ENCODE data around the gene NOL3.

The NOL3 gene

DNA sequence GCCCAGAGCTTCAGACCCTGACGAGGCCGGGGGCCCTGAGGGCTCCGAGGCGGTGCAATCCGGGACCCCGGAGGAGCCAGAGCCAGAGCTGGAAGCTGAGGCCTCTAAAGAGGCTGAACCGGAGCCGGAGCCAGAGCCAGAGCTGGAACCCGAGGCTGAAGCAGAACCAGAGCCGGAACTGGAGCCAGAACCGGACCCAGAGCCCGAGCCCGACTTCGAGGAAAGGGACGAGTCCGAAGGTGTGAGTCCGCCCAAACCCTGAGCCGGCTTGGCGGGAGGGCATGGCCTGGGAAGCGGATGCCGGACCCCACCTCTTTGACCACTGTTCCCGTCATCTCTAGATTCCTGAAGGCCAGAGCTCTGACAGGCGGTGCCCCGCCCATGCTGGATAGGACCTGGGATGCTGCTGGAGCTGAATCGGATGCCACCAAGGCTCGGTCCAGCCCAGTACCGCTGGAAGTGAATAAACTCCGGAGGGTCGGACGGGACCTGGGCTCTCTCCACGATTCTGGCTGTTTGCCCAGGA, 4.4 kb downstream of the NOL3 start:
- no peak for TF ChIP-seq EZH2 (IDR thresholded peaks at IDR 0.05)
- TF ChIP-seq FOXP2 (optimal IDR thresholded peaks at IDR 0.05; ENCODE audit: control extremely low read depth, extremely low read length, insufficient read depth), result no peak
- TF ChIP-seq POLR2AphosphoS5 (IDR thresholded peaks at IDR 0.05; ENCODE audit: borderline replicate concordance, low read depth, low read length), result no peak
- no peaks in the 10 kb centered on the region for H3K9me3 ChIP-seq (ENCODE audit: low read depth, low read length)
- no peak overlapping the region for H3K4me3 ChIP-seq
- H3K36me3 ChIP-seq (ENCODE audit: insufficient read depth, low read length), result no peaks in the 10 kb centered on the region
- H3K9ac ChIP-seq (ENCODE audit: insufficient read length), result no peak overlapping the region
- no peak for DNase-seq (ENCODE audit: low read depth, low spot score)
- no peak overlapping the region for H3K27ac ChIP-seq

- no peak for DNase-seq (ENCODE audit: low read depth, low spot score)
- Histone ChIP-seq H3K9ac (ENCODE audit: insufficient read length) (no peak overlapping the region), H3K27ac (no peak overlapping the region), H3K9me3 (ENCODE audit: low read depth, low read length) (no peaks in the 10 kb centered on the region), H3K4me3 (no peak overlapping the region), H3K36me3 (ENCODE audit: insufficient read depth, low read length) (no peaks in the 10 kb centered on the region)
- TF ChIP-seq EZH2 (IDR thresholded peaks at IDR 0.05) (no peak), FOXP2 (optimal IDR thresholded peaks at IDR 0.05; ENCODE audit: control extremely low read depth, extremely low read length, insufficient read depth) (no peak), POLR2AphosphoS5 (IDR thresholded peaks at IDR 0.05; ENCODE audit: borderline replicate concordance, low read depth, low read length) (no peak)
Observed at GRCh38 chr16:67176662-67177061, 6.3 kb downstream of the NOL3 start.

DNA sequence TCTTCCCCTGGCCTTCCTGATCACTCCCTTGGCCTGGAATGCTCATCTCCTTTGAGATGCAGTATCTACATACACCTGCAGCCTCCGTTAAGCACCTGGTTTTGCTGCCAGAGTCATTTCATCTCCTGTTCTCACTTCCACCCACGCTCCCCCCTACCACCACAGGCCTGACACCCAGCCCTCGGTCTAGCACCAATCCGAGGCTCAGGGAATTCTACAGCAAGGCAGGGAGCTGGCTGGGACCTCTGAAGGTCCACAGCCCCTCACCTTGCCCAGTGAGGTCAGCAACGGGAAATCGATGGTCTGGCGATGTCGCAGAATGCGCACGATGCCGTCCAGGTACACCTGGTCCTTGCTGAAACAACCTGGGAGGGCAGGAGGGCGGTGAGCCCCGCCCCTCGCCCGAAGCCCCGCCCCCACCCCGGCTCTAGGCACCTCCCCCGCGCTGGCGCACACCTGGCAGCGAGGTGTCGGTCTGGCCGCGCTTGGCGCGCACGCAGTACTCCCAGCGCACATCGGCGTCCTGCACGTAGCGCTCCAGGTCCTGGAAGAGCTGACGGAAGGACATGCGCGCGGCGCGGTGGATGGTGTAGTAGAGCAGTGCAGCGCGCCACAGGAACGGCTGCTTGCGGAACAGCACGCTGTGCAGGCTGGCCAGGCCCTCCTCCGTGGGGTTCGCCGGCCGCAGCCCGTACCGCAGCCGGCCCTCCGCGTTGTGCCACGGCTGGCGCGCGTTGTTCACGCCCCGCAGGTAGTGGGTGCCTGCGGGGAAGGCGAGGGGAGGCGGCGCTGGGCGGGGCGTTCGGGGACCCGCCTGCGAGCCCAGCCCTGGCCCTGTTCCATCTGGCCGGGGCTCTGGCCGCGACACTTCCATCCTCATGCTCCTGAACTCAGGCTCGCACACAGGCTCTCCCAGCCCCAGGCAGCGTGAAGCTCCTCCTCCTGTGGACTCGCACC, 7.7 kb downstream of the NOL3 start:
- no peak overlapping the region for H3K9ac ChIP-seq (ENCODE audit: insufficient read length)
- H3K4me3 ChIP-seq, result no peak overlapping the region
- no peaks in the 10 kb centered on the region for H3K9me3 ChIP-seq (ENCODE audit: low read depth, low read length)
- TF ChIP-seq FOXP2 (optimal IDR thresholded peaks at IDR 0.05; ENCODE audit: control extremely low read depth, extremely low read length, insufficient read depth), result no peak
- no peak for TF ChIP-seq EZH2 (IDR thresholded peaks at IDR 0.05)
- TF ChIP-seq POLR2AphosphoS5 (IDR thresholded peaks at IDR 0.05; ENCODE audit: borderline replicate concordance, low read depth, low read length), result no peak
- no peaks in the 10 kb centered on the region for H3K36me3 ChIP-seq (ENCODE audit: insufficient read depth, low read length)
- DNase-seq (ENCODE audit: low read depth, low spot score), result no peak
- H3K27ac ChIP-seq, result no peak overlapping the region

DNA sequence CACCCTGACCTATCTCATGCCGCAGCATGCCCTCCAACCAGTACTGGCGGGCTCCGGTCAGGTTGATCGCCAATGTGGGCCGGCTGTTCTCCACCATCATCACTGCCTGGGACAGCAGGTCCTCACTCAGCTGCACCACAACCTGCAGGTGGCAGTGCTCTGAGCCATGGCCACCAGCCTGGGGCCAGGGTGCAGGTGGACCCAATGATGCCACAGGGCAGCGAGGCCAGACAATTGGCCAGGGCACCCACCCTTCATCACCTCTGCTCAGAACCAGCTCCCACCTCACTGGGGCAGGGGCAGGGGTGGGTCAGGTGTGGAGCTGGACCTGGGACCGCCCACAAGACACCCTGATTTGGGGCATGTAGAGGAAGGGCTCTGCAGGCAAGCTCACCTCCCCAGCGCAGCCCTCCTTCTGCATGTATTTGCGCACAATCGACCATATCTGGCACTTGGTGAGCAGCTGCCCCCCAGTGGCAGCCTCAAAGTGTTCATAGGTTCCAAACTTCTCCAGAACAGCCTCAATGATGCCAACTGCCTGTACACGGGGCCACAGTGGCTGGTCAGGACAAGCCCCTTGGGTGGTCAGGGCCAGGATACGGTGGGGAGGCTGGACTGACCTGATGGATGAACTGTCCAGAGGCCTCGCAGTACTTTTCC, 9.2 kb downstream of the NOL3 start:
- H3K9me3 ChIP-seq (ENCODE audit: low read depth, low read length), result no peaks in the 10 kb centered on the region
- H3K4me3 ChIP-seq, result no peak overlapping the region
- H3K36me3 ChIP-seq (ENCODE audit: insufficient read depth, low read length), result no peaks in the 10 kb centered on the region
- H3K27ac ChIP-seq, result no peak overlapping the region
- no peak overlapping the region for H3K9ac ChIP-seq (ENCODE audit: insufficient read length)
- TF ChIP-seq FOXP2 (optimal IDR thresholded peaks at IDR 0.05; ENCODE audit: control extremely low read depth, extremely low read length, insufficient read depth) (no peak), POLR2AphosphoS5 (IDR thresholded peaks at IDR 0.05; ENCODE audit: borderline replicate concordance, low read depth, low read length) (no peak), EZH2 (IDR thresholded peaks at IDR 0.05) (no peak)
- no peak for DNase-seq (ENCODE audit: low read depth, low spot score)

GRCh38 chr16:67180166-67180565, 9.8 kb downstream of the NOL3 start:
- Histone ChIP-seq H3K9ac (ENCODE audit: insufficient read length) (no peak overlapping the region), H3K36me3 (ENCODE audit: insufficient read depth, low read length) (no peaks in the 10 kb centered on the region), H3K4me3 (no peak overlapping the region), H3K9me3 (ENCODE audit: low read depth, low read length) (no peaks in the 10 kb centered on the region), H3K27ac (no peak overlapping the region)
- no peak for DNase-seq (ENCODE audit: low read depth, low spot score)
- no peak for TF ChIP-seq POLR2AphosphoS5 (IDR thresholded peaks at IDR 0.05; ENCODE audit: borderline replicate concordance, low read depth, low read length)
- TF ChIP-seq FOXP2 (optimal IDR thresholded peaks at IDR 0.05; ENCODE audit: control extremely low read depth, extremely low read length, insufficient read depth), result no peak
- TF ChIP-seq EZH2 (IDR thresholded peaks at IDR 0.05), result no peak

- no peak overlapping the region for H3K9ac ChIP-seq (ENCODE audit: insufficient read length)
Observed at GRCh38 chr16:67181346-67181745, 11.0 kb downstream of the NOL3 start.

GRCh38 chr16:67182288-67182687, 11.9 kb downstream of the NOL3 start:
- TF ChIP-seq FOXP2 (optimal IDR thresholded peaks at IDR 0.05; ENCODE audit: control extremely low read depth, extremely low read length, insufficient read depth) (no peak), POLR2AphosphoS5 (IDR thresholded peaks at IDR 0.05; ENCODE audit: borderline replicate concordance, low read depth, low read length) (no peak), EZH2 (IDR thresholded peaks at IDR 0.05) (no peak)
- Histone ChIP-seq H3K27ac (no peak overlapping the region), H3K9me3 (ENCODE audit: low read depth, low read length) (no peaks in the 10 kb centered on the region), H3K9ac (ENCODE audit: insufficient read length) (no peak overlapping the region), H3K4me3 (peak overlapping the region; percentile 85), H3K36me3 (ENCODE audit: insufficient read depth, low read length) (no peaks in the 10 kb centered on the region)
- no peak for DNase-seq (ENCODE audit: low read depth, low spot score)

More at GRCh38 chr16:67181346-67181745, 11.0 kb downstream of the NOL3 start:
- H3K4me3 ChIP-seq, result no peak overlapping the region
- no peak for DNase-seq (ENCODE audit: low read depth, low spot score)
- no peak overlapping the region for H3K27ac ChIP-seq
- H3K9me3 ChIP-seq (ENCODE audit: low read depth, low read length), result no peaks in the 10 kb centered on the region
- H3K36me3 ChIP-seq (ENCODE audit: insufficient read depth, low read length), result no peaks in the 10 kb centered on the region
- TF ChIP-seq FOXP2 (optimal IDR thresholded peaks at IDR 0.05; ENCODE audit: control extremely low read depth, extremely low read length, insufficient read depth) (no peak), POLR2AphosphoS5 (IDR thresholded peaks at IDR 0.05; ENCODE audit: borderline replicate concordance, low read depth, low read length) (no peak), EZH2 (IDR thresholded peaks at IDR 0.05) (no peak)

GRCh38 chr16:67183284-67183626, 12.9 kb downstream of the NOL3 start:
- peak overlapping the region; percentile 85 for H3K4me3 ChIP-seq
- no peaks in the 10 kb centered on the region for H3K9me3 ChIP-seq (ENCODE audit: low read depth, low read length)
- H3K27ac ChIP-seq, result no peak overlapping the region
- H3K36me3 ChIP-seq (ENCODE audit: insufficient read depth, low read length), result no peaks in the 10 kb centered on the region
- no peak for TF ChIP-seq EZH2 (IDR thresholded peaks at IDR 0.05)
- no peak for TF ChIP-seq POLR2AphosphoS5 (IDR thresholded peaks at IDR 0.05; ENCODE audit: borderline replicate concordance, low read depth, low read length)
- TF ChIP-seq FOXP2 (optimal IDR thresholded peaks at IDR 0.05; ENCODE audit: control extremely low read depth, extremely low read length, insufficient read depth), result no peak
- peak overlapping the region; percentile 68 for H3K9ac ChIP-seq (ENCODE audit: insufficient read length)
- DNase-seq (ENCODE audit: low read depth, low spot score), result no peak
